GM12878 (cell line): ENCODE data around the gene MDM4. TPM values are rescaled to one million over a fixed set of nuclear protein-coding genes. Genes with fewer than 3 reads are reported as not detected.

Experiments
- BACH1 ChIP-seq: fragments of 450-650 bp; IDR thresholded peaks from 2 replicates; pipeline ENCODE4 v1.6.1; 2017; ENCODE audit warnings: mild to moderate bottlenecking, borderline replicate concordance
- BCLAF1 ChIP-seq: fragments of 450-650 bp; IDR thresholded peaks from 2 replicates; pipeline ENCODE4 v1.6.1; 2017; ENCODE audit warnings: antibody characterized with exemption, mild to moderate bottlenecking, moderate library complexity
- CBFB ChIP-seq: IDR thresholded peaks from 2 replicates; pipeline ENCODE4 v1.6.1; 2016; ENCODE audit warnings: antibody characterized with exemption, low read depth
- CBX5 ChIP-seq: sonication (generic); IDR thresholded peaks from 2 replicates; pipeline ENCODE4 v1.6.1; 2016; ENCODE audit warnings: low read depth, moderate library complexity, mild to moderate bottlenecking, inconsistent platforms
- CREB1 ChIP-seq: IDR thresholded peaks from 2 replicates; pipeline ENCODE4 v1.6.1; 2012; ENCODE audit warnings: low read depth, mild to moderate bottlenecking, inconsistent platforms
- CREM ChIP-seq: IDR thresholded peaks from 2 replicates; pipeline ENCODE4 v1.6.1; 2014; ENCODE audit warnings: antibody characterized with exemption, low read depth
- CUX1 ChIP-seq: IDR thresholded peaks from 2 replicates; pipeline ENCODE4 v1.6.1; 2012; ENCODE audit warnings: improper control_type of control experiment, low read depth, low read length; ENCODE audit not compliant: insufficient replicate concordance
- EGR1 ChIP-seq, 2 experiments: IDR thresholded peaks; 1 replicate in 1 of 2; 2 replicates in 1 of 2; pipeline ENCODE4 v1.6.1; 2011 to 2012; ENCODE audit warnings: low read depth in 2 of 2, low read length in 2 of 2, borderline replicate concordance in 1 of 2, mild to moderate bottlenecking in 1 of 2, moderate library complexity in 1 of 2
- GABPA ChIP-seq: IDR thresholded peaks from 2 replicates; pipeline ENCODE4 v1.6.1; 2014; ENCODE audit warnings: antibody characterized with exemption, low read depth, mild to moderate bottlenecking, inconsistent platforms
- HDAC2 ChIP-seq: fragments of 200-600 bp; sonication (generic); IDR thresholded peaks from 2 replicates; pipeline ENCODE4 v1.6.1; 2017
- HSF1 ChIP-seq: fragments of 150-350 bp; IDR thresholded peaks from 2 replicates; pipeline ENCODE4 v1.6.1; 2014; ENCODE audit warnings: mild to moderate bottlenecking, low read depth, low read length
- IRF3 ChIP-seq: fragments of 450-650 bp; IDR thresholded peaks from 2 replicates; pipeline ENCODE4 v1.6.1; 2014; ENCODE audit warnings: mild to moderate bottlenecking
- KAT2A ChIP-seq: conservative IDR thresholded peaks from 2 replicates; pipeline ENCODE4 v1.6.1; 2011; ENCODE audit warnings: low read depth, low read length; ENCODE audit not compliant: control insufficient read depth
- MTA2 ChIP-seq: fragments of 450-650 bp; IDR thresholded peaks from 2 replicates; pipeline ENCODE4 v1.6.1; 2016; ENCODE audit warnings: low read depth, mild to moderate bottlenecking, moderate library complexity
- NR2C1 ChIP-seq: fragments of 450-650 bp; IDR thresholded peaks from 2 replicates; pipeline ENCODE4 v1.6.1; 2017; ENCODE audit warnings: antibody characterized with exemption, mild to moderate bottlenecking, moderate library complexity
- PAX8 ChIP-seq: fragments of 450-650 bp; IDR thresholded peaks from 2 replicates; pipeline ENCODE4 v1.6.1; 2017; ENCODE audit warnings: mild to moderate bottlenecking, moderate library complexity
- SMAD5 ChIP-seq: IDR thresholded peaks from 2 replicates; pipeline ENCODE4 v1.6.1; 2016; ENCODE audit warnings: antibody characterized with exemption, low read depth
- SMARCA5 ChIP-seq: fragments of 450-650 bp; IDR thresholded peaks from 2 replicates; pipeline ENCODE4 v1.6.1; 2017; ENCODE audit warnings: mild to moderate bottlenecking
- SMC3 ChIP-seq: IDR thresholded peaks from 2 replicates; pipeline ENCODE4 v1.6.1; 2011; ENCODE audit warnings: low read length, improper control_type of control experiment, borderline replicate concordance
- SREBF2 ChIP-seq: IDR thresholded peaks from 2 replicates; pipeline ENCODE4 v1.6.1; 2012; ENCODE audit warnings: mild to moderate bottlenecking, low read length
- STAT1 ChIP-seq: fragments of 450-650 bp; conservative IDR thresholded peaks from 2 replicates; pipeline ENCODE4 v1.6.1; 2014; ENCODE audit warnings: antibody characterized with exemption, mild to moderate bottlenecking
- WRNIP1 ChIP-seq: IDR thresholded peaks from 2 replicates; pipeline ENCODE4 v1.6.1; 2011; ENCODE audit warnings: low read depth, low read length, improper control_type of control experiment, borderline replicate concordance
- ZNF217 ChIP-seq: fragments of 450-650 bp; IDR thresholded peaks from 2 replicates; pipeline ENCODE4 v1.6.1; 2017; ENCODE audit warnings: antibody characterized with exemption, mild to moderate bottlenecking
- ZNF274 ChIP-seq: IDR thresholded peaks from one replicate; pipeline ENCODE4 v1.8.0; 2011; ENCODE audit not compliant: insufficient read length, insufficient read depth
- ZNF622 ChIP-seq: fragments of 450-650 bp; IDR thresholded peaks from 2 replicates; pipeline ENCODE4 v1.6.1; 2017; ENCODE audit warnings: mild to moderate bottlenecking, inconsistent platforms
- polyA plus RNA-seq, 11 experiments: library from polyadenylated mRNA; depleted of rRNA in 4 of 11; unstranded in 6 of 11; stranded (reverse) in 5 of 11; fragments of >200 nt; fragmentation: Nextera tagmentation in 4 of 11; fragmentation: Illumina TruSeq in 1 of 11; extraction: Ambion mirVana in 4 of 11; extraction: Trizol in 1 of 11; gene quantifications; 1 replicate in 1 of 11; 2 replicates in 10 of 11; pipeline versions ENCODE4 v1.2.1 to v1.2.3, GENCODE V29; 2011 to 2016; ENCODE audit warnings: inconsistent platforms in 2 of 11, missing spikeins in 2 of 11, low read depth in 1 of 11
- total RNA-seq, 4 experiments: library from RNA; depleted of rRNA in 3 of 4; stranded (reverse); fragments of >200 nt in 3 of 4; fragmentation: Illumina TruSeq in 1 of 4; extraction: Trizol in 1 of 4; gene quantifications; 2 replicates each; pipeline versions ENCODE4 v1.2.1 to v1.2.3, GENCODE V29; 2013 to 2021

MDM4 gene
- total and polyA plus RNA-seq, 10 of the 15 experiments (the other 5 are each of a cell fraction or from before 2014, with no cell fraction given): 2.5 to 74.4 (median 22.7) TPM

- TF ChIP-seq ZNF217 (no peak), CUX1 (no peak), SMAD5 (no peak), ZNF622 (no peak), STAT1 (no peak), PAX8 (no peak), SMC3 (no peak), EGR1 (IDR thresholded peaks at IDR 0.05; ENCODE audit: borderline replicate concordance in 1 of 2, low read depth in 2 of 2, low read length in 2 of 2) (no peak), CBX5 (no peak), BACH1 (no peak), IRF3 (no peak), HDAC2 (no peak), WRNIP1 (no peak), CREM (no peak), BCLAF1 (no peak), SREBF2 (no peak), ZNF274 (no peak), CREB1 (no peak), GABPA (no peak), NR2C1 (no peak), MTA2 (no peak), KAT2A (no peak), CBFB (no peak), HSF1 (no peak), SMARCA5 (no peak)
Measured at GRCh38 chr1:204493984-204494280, 22.3 kb upstream of the MDM4 start (continued).
